GM18873 (cell line): ENCODE measurements around the gene LTBP1.

Experiments
- ATAC-seq: cut with Tn5 transposase; IDR thresholded peaks from one replicate; pipeline ENCODE4 v1.9.1; 2021; ENCODE audit warnings: mild to moderate bottlenecking, moderate library complexity, moderate number of reproducible peaks; ENCODE audit not compliant: unreplicated experiment, low FRiP score

LTBP1 gene

GRCh38 chr2:33275689-33276444 lies 329.1 kb downstream of the LTBP1 start:
- no peak for ATAC-seq

GRCh38 chr2:33277002-33277426 lies 330.3 kb downstream of the LTBP1 start:
- ATAC-seq: no peak

GRCh38 chr2:33278245-33278943 lies 331.6 kb downstream of the LTBP1 start:
- no peak for ATAC-seq

- ATAC-seq: no peak
These were observed 337.5 kb downstream of the LTBP1 start for GRCh38 chr2:33284287-33284686.

- no peak for ATAC-seq
These were observed 340.8 kb downstream of the LTBP1 start for GRCh38 chr2:33287507-33288005.

GRCh38 chr2:33288011-33288410 lies 341.3 kb downstream of the LTBP1 start:
- ATAC-seq: no peak

- ATAC-seq: no peak
These were observed 343.2 kb downstream of the LTBP1 start for GRCh38 chr2:33289961-33290360.

GRCh38 chr2:33291278-33292013 lies 344.7 kb downstream of the LTBP1 start:
- no peak for ATAC-seq

GRCh38 chr2:33292063-33292462 lies 345.3 kb downstream of the LTBP1 start:
- ATAC-seq: no peak

- no peak for ATAC-seq
These were observed 346.3 kb downstream of the LTBP1 start for GRCh38 chr2:33292981-33293595.

- no peak for ATAC-seq
These were observed 351.5 kb downstream of the LTBP1 start for GRCh38 chr2:33298233-33298632.

GRCh38 chr2:33301355-33301754 lies 354.6 kb downstream of the LTBP1 start:
- no peak for ATAC-seq

- ATAC-seq: no peak
These were observed 355.6 kb downstream of the LTBP1 start for GRCh38 chr2:33302348-33302747.

GRCh38 chr2:33304032-33304864 lies 357.5 kb downstream of the LTBP1 start:
- no peak for ATAC-seq

- no peak for ATAC-seq
These were observed 361.0 kb downstream of the LTBP1 start for GRCh38 chr2:33307659-33308270.

- no peak for ATAC-seq
These were observed 365.6 kb downstream of the LTBP1 start for GRCh38 chr2:33312355-33312754.

- no peak for ATAC-seq
These were observed 366.3 kb downstream of the LTBP1 start for GRCh38 chr2:33313039-33313438.

- no peak for ATAC-seq
These were observed 367.8 kb downstream of the LTBP1 start for GRCh38 chr2:33314541-33314940.

- no peak for ATAC-seq
These were observed 369.6 kb downstream of the LTBP1 start for GRCh38 chr2:33316328-33316727.
